CD14-positive monocyte (primary cell): ENCODE results near the gene COPE. TPM values are rescaled to one million over a fixed set of nuclear protein-coding genes. Genes with fewer than 3 reads are reported as not detected.
A peak's percentile ranks its signal among the peaks of the same experiment; 100 is the strongest.

Experiments used
- DNase-seq, 3 donors: peaks; one replicate each; pipeline ENCODE4 v3.0.0-alpha.2; 2011 to 2022
- H2AFZ ChIP-seq: 2 replicates; pipeline ENCODE4 v1.6.0; 2012; ENCODE audit warnings: mild to moderate bottlenecking, low read depth, low read length, inconsistent platforms; ENCODE audit not compliant: insufficient read depth, poor library complexity, severe bottlenecking
- H3K27ac ChIP-seq, 2 donors: 1 replicate in 1 of 2; 2 replicates in 1 of 2; pipeline ENCODE4 v1.5.1; 2012 to 2013; ENCODE audit warnings: low read length in 2 of 2, control low read depth in 1 of 2, inconsistent platforms in 1 of 2, low read depth in 1 of 2, mild to moderate bottlenecking in 1 of 2
- H3K27me3 ChIP-seq, 2 donors: one replicate each; pipeline versions ENCODE4 v1.6.0 to v1.6.1; 2011 to 2013; ENCODE audit warnings: low read length in 2 of 2; ENCODE audit not compliant: control insufficient read depth in 2 of 2, insufficient read depth in 2 of 2
- H3K36me3 ChIP-seq, 2 donors: replicated peaks in 1 of 2; 1 replicate in 1 of 2; 2 replicates in 1 of 2; pipeline versions ENCODE4 v1.5.1 to v1.6.1; 2012 to 2013; ENCODE audit warnings: low read length in 2 of 2, control low read depth in 1 of 2, inconsistent platforms in 1 of 2, mild to moderate bottlenecking in 1 of 2; ENCODE audit not compliant: insufficient read depth in 2 of 2, control insufficient read depth in 1 of 2
- H3K4me1 ChIP-seq, 2 donors: 1 replicate in 1 of 2; 2 replicates in 1 of 2; pipeline versions ENCODE4 v1.5.1 to v1.6.1; 2012 to 2013; ENCODE audit warnings: low read length in 2 of 2, control low read depth in 1 of 2, inconsistent platforms in 1 of 2, mild to moderate bottlenecking in 1 of 2, moderate library complexity in 1 of 2; ENCODE audit not compliant: insufficient read depth in 2 of 2, control insufficient read depth in 1 of 2
- H3K4me2 ChIP-seq: replicated peaks from 2 replicates; pipeline ENCODE3; 2012; ENCODE audit warnings: low read length, moderate library complexity, mild to moderate bottlenecking; ENCODE audit not compliant: poor library complexity, severe bottlenecking; ENCODE audit errors: extremely low read depth
- H3K4me3 ChIP-seq, 3 experiments: fragments of 200-600 bp in 1 of 3; sonication (generic) in 1 of 3; replicated peaks in 1 of 3; 1 replicate in 2 of 3; 2 replicates in 1 of 3; pipeline ENCODE4 v1.5.1; 2011 to 2013; ENCODE audit warnings: low read length in 3 of 3, mild to moderate bottlenecking in 3 of 3, control low read depth in 2 of 3, low read depth in 2 of 3, inconsistent platforms in 1 of 3, moderate library complexity in 1 of 3
- H3K79me2 ChIP-seq: 2 replicates; pipeline ENCODE4 v1.6.0; 2012; ENCODE audit warnings: mild to moderate bottlenecking, control low read depth, inconsistent platforms, low read length, moderate library complexity; ENCODE audit not compliant: insufficient read depth
- H3K9ac ChIP-seq: 2 replicates; pipeline ENCODE4 v1.6.0; 2017; ENCODE audit warnings: low read length, mild to moderate bottlenecking; ENCODE audit not compliant: insufficient read depth, poor library complexity, severe bottlenecking
- H3K9me3 ChIP-seq, 2 donors: replicated peaks in 1 of 2; 1 replicate in 1 of 2; 2 replicates in 1 of 2; pipeline versions ENCODE4 v1.5.1 to v1.6.1; 2012 to 2013; ENCODE audit warnings: low read length in 2 of 2, control low read depth in 1 of 2; ENCODE audit not compliant: control insufficient read depth in 1 of 2, insufficient read depth in 1 of 2
- H4K20me1 ChIP-seq: 2 replicates; pipeline ENCODE4 v1.6.0; 2012; ENCODE audit warnings: mild to moderate bottlenecking, low read length, control low read depth, moderate library complexity; ENCODE audit not compliant: insufficient read depth
- H3K27ac Mint-ChIP-seq, 7 donors: one replicate each; pipeline ENCODE4 v1.8.0; 2020; ENCODE audit warnings: mild to moderate bottlenecking in 7 of 7, mixed read lengths in 7 of 7, moderate library complexity in 6 of 7, inconsistent platforms in 2 of 7
- H3K27me3 Mint-ChIP-seq, 3 donors: one replicate each; pipeline ENCODE4 v1.8.0; 2021 to 2022; ENCODE audit warnings: low read depth in 3 of 3, mild to moderate bottlenecking in 3 of 3, mixed read lengths in 3 of 3, moderate library complexity in 3 of 3, inconsistent platforms in 1 of 3
- H3K36me3 Mint-ChIP-seq, 2 donors: one replicate each; pipeline ENCODE4 v1.8.0; 2020; ENCODE audit warnings: mixed read lengths in 2 of 2, inconsistent platforms in 1 of 2, mild to moderate bottlenecking in 1 of 2
- H3K4me1 Mint-ChIP-seq: one replicate; pipeline ENCODE4 v1.8.0; 2020; ENCODE audit warnings: mild to moderate bottlenecking, mixed read lengths
- H3K4me3 Mint-ChIP-seq, 2 donors: one replicate each; pipeline ENCODE4 v1.8.0; 2020; ENCODE audit warnings: mild to moderate bottlenecking in 2 of 2, mixed read lengths in 2 of 2, moderate library complexity in 1 of 2
- H3K9me3 Mint-ChIP-seq, 7 donors: one replicate each; pipeline ENCODE4 v1.8.0; 2020 to 2022; ENCODE audit warnings: mixed read lengths in 7 of 7, mild to moderate bottlenecking in 6 of 7, moderate library complexity in 6 of 7, inconsistent platforms in 2 of 7
- WGBS: methylation state at CpG from one replicate; pipeline ENCODE4 v1.1.5; 2013; ENCODE audit warnings: missing lambda C conversion rate; ENCODE audit not compliant: insufficient coverage; 5-methylcytosine and 5-hydroxymethylcytosine counted together
- intact Hi-C, 2 donors: fragments of 100-400 bp; cut with micrococcal nuclease; formaldehyde crosslinking; loops; one replicate each; pipeline versions ENCODE4 v1.15.0 to v1.15.1; 2023
- polyA plus RNA-seq, 3 donors: library from polyadenylated mRNA; depleted of rRNA in 1 of 3; unstranded in 2 of 3; stranded (reverse) in 1 of 3; fragments of 300-500 nt in 2 of 3; fragments of >200 nt in 1 of 3; fragmentation: Illumina TruSeq in 2 of 3; gene quantifications; 1 replicate in 2 of 3; 2 replicates in 1 of 3; pipeline ENCODE4 v1.2.3, GENCODE V29; 2012 to 2021
- TF ChIP-seq, protein P1 (sequence below): fragments of 200-600 bp; IDR thresholded peaks from one replicate; pipeline ENCODE4 v1.8.0; 2022; ENCODE audit warnings: antibody characterized with exemption, mild to moderate bottlenecking

Gene COPE
- polyA plus RNA-seq, 3 donors: 331 to 345 (median 345) TPM

DNA sequence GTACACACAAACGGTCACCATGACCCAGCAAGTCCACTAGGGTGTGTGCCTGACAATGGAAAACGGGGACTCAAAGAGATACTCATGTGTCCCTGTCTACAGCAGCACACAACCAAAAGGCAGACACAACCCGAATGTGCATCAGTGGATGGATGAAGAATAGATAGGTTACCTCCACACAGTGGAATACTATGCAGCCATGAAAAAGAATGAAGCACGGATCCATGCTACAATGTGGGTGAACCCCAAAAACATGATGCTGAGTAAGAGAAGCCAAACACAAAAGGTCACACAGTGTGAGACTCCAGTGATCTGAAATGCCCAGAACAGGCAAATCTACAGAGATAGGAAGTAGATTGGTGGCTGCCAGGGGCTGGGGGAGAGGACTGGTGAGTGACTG is 32.2 kb downstream of the COPE start:
- no peak overlapping the region for H2AFZ ChIP-seq
- H3K4me3 Mint-ChIP-seq: no peak overlapping the region
- H3K9me3 Mint-ChIP-seq: peaks cover 0 to 6% (median 0%) of the 10 kb centered on the region in 7 donors
- H3K27me3 ChIP-seq: no peaks in the 10 kb centered on the region
- TF ChIP-seq, protein P1, sequence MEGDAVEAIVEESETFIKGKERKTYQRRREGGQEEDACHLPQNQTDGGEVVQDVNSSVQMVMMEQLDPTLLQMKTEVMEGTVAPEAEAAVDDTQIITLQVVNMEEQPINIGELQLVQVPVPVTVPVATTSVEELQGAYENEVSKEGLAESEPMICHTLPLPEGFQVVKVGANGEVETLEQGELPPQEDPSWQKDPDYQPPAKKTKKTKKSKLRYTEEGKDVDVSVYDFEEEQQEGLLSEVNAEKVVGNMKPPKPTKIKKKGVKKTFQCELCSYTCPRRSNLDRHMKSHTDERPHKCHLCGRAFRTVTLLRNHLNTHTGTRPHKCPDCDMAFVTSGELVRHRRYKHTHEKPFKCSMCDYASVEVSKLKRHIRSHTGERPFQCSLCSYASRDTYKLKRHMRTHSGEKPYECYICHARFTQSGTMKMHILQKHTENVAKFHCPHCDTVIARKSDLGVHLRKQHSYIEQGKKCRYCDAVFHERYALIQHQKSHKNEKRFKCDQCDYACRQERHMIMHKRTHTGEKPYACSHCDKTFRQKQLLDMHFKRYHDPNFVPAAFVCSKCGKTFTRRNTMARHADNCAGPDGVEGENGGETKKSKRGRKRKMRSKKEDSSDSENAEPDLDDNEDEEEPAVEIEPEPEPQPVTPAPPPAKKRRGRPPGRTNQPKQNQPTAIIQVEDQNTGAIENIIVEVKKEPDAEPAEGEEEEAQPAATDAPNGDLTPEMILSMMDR: no peak
- no peaks in the 10 kb centered on the region for H3K4me1 ChIP-seq
- H3K27ac Mint-ChIP-seq: no peak overlapping the region
- peaks cover 2 to 17% (median 8%) of the 10 kb centered on the region in 3 donors for H3K27me3 Mint-ChIP-seq
- no peaks in the 10 kb centered on the region for H3K36me3 ChIP-seq
- no peaks in the 10 kb centered on the region for H4K20me1 ChIP-seq
- intact Hi-C loops: no loop called here
- H3K79me2 ChIP-seq: no peaks in the 10 kb centered on the region
- H3K9me3 ChIP-seq: no peaks in the 10 kb centered on the region
- no peak overlapping the region for H3K27ac ChIP-seq
- DNase-seq: no peak
- no peak overlapping the region for H3K4me2 ChIP-seq
- H3K36me3 Mint-ChIP-seq: no peaks in the 10 kb centered on the region
- H3K9ac ChIP-seq: no peak overlapping the region
- no peak overlapping the region for H3K4me3 ChIP-seq
- WGBS: 87% methylated on average over 2 of the region's 4 CpGs
- H3K4me1 Mint-ChIP-seq: no peaks in the 10 kb centered on the region

DNA sequence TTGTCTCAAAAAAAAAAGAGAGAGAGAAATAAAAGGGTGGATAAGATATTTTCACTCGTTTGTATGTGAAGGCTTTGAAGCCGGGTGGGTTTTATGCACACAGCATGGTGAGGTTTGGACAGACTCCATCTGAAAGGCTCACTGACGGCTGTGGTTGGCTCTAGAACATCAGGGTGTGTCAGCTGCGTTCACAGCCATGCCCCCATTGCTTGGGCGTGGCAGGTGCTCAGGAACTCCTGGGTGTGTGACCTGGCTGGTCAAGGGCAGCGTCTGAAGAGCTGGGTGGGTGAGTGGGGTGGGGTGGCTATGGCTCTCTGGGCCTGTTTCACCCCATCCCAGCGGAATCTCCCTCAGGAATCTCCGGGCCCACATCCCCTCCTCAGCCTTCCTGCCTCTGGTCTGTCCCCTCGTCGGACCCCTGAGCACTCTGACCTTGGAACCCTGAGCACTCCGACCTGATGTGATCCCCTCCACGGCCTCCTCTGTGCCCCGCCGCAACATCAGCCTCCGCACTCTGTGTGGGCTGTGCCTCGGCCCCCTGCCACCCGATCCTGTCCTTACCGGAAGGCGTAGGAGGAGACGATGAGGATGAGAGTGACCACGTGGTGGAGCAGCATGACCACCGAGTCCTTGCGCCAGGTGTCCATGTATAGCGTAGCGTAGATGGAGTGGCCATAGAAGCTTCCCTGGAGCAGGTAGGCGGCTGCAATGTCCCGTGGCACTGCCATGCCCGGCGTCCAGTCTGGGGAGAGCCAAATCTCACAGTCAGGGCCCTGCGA is 35.5 kb downstream of the COPE start:
- WGBS: 91% methylated on average over 27 of the region's 30 CpGs
- Histone ChIP-seq H3K27me3 (no peaks in the 10 kb centered on the region), H4K20me1 (no peaks in the 10 kb centered on the region), H3K27ac (no peak overlapping the region), H3K4me1 (no peaks in the 10 kb centered on the region), H3K9ac (no peak overlapping the region), H3K4me3 (no peak overlapping the region), H3K36me3 (no peaks in the 10 kb centered on the region), H3K9me3 (no peaks in the 10 kb centered on the region), H2AFZ (no peak overlapping the region), H3K79me2 (no peaks in the 10 kb centered on the region), H3K4me2 (no peak overlapping the region)
- H3K36me3 Mint-ChIP-seq: no peaks in the 10 kb centered on the region
- H3K27me3 Mint-ChIP-seq: peaks cover 0 to 7% (median 0%) of the 10 kb centered on the region in 3 donors
- peaks cover 2% of the 10 kb centered on the region for H3K4me1 Mint-ChIP-seq
- H3K9me3 Mint-ChIP-seq: peaks cover 0 to 4% (median 0%) of the 10 kb centered on the region in 7 donors
- no peak overlapping the region for H3K4me3 Mint-ChIP-seq
- TF ChIP-seq, protein P1: no peak
- intact Hi-C loops: no loop called here
- peak overlapping the region in 1 of 7 donors; percentile 33 for H3K27ac Mint-ChIP-seq
- no peak for DNase-seq
